ENCODE measurements around the gene MUC5B. TPM values are rescaled to one million over a fixed set of nuclear protein-coding genes. Genes with fewer than 3 reads are reported as not detected.

MUC5B gene
- total RNA-seq, 1 donor from 2014 or later: not detected

GRCh38 chr11:1224111-1224490, 1.2 kb downstream of the MUC5B start:
- DNase-seq (ENCODE audit: low spot score): no peak
- Mint-ChIP-seq H3K27ac (ENCODE audit: unreplicated experiment) (no peak overlapping the region), H3K4me3 (ENCODE audit: unreplicated experiment) (no peak overlapping the region), H3K9me3 (ENCODE audit: unreplicated experiment) (no peaks in the 10 kb centered on the region), H3K4me1 (ENCODE audit: unreplicated experiment) (peaks cover 8% of the 10 kb centered on the region), H3K36me3 (ENCODE audit: low read depth, unreplicated experiment) (no peaks in the 10 kb centered on the region), H3K27me3 (ENCODE audit: unreplicated experiment) (no peaks in the 10 kb centered on the region)
- TF ChIP-seq CTCF (IDR thresholded peaks at IDR 0.05; ENCODE audit: unreplicated experiment): no peak

- Mint-ChIP-seq H3K27ac (ENCODE audit: unreplicated experiment) (no peak overlapping the region), H3K4me3 (ENCODE audit: unreplicated experiment) (no peak overlapping the region), H3K9me3 (ENCODE audit: unreplicated experiment) (no peaks in the 10 kb centered on the region), H3K36me3 (ENCODE audit: low read depth, unreplicated experiment) (no peaks in the 10 kb centered on the region), H3K27me3 (ENCODE audit: unreplicated experiment) (peaks cover 2% of the 10 kb centered on the region), H3K4me1 (ENCODE audit: unreplicated experiment) (peaks cover 8% of the 10 kb centered on the region)
- no peak for TF ChIP-seq CTCF (IDR thresholded peaks at IDR 0.05; ENCODE audit: unreplicated experiment)
- DNase-seq (ENCODE audit: low spot score): no peak
Observed at GRCh38 chr11:1224491-1225385, 1.9 kb downstream of the MUC5B start.

- H3K27ac Mint-ChIP-seq (ENCODE audit: unreplicated experiment): no peak overlapping the region
- H3K4me1 Mint-ChIP-seq (ENCODE audit: unreplicated experiment): peaks cover 8% of the 10 kb centered on the region
- no peak for DNase-seq (ENCODE audit: low spot score)
- no peak overlapping the region for H3K4me3 Mint-ChIP-seq (ENCODE audit: unreplicated experiment)
- H3K27me3 Mint-ChIP-seq (ENCODE audit: unreplicated experiment): peaks cover 2% of the 10 kb centered on the region
- TF ChIP-seq CTCF (IDR thresholded peaks at IDR 0.05; ENCODE audit: unreplicated experiment): no peak
- H3K36me3 Mint-ChIP-seq (ENCODE audit: low read depth, unreplicated experiment): no peaks in the 10 kb centered on the region
- no peaks in the 10 kb centered on the region for H3K9me3 Mint-ChIP-seq (ENCODE audit: unreplicated experiment)
Observed at GRCh38 chr11:1225386-1226225, 2.7 kb downstream of the MUC5B start.

GRCh38 chr11:1226226-1226985, 3.5 kb downstream of the MUC5B start:
- Mint-ChIP-seq H3K9me3 (ENCODE audit: unreplicated experiment) (no peaks in the 10 kb centered on the region), H3K27ac (ENCODE audit: unreplicated experiment) (no peak overlapping the region), H3K27me3 (ENCODE audit: unreplicated experiment) (peaks cover 2% of the 10 kb centered on the region), H3K4me1 (ENCODE audit: unreplicated experiment) (peaks cover 4% of the 10 kb centered on the region), H3K36me3 (ENCODE audit: low read depth, unreplicated experiment) (no peaks in the 10 kb centered on the region), H3K4me3 (ENCODE audit: unreplicated experiment) (no peak overlapping the region)
- no peak for TF ChIP-seq CTCF (IDR thresholded peaks at IDR 0.05; ENCODE audit: unreplicated experiment)
- no peak for DNase-seq (ENCODE audit: low spot score)

Measured in endothelial cell (in vitro differentiated cells).